Posterior cingulate gyrus (tissue), 11 donors: ENCODE measurements around the gene MAST4.
"Not testable (repeated sequence)": the region's sequence is repeated elsewhere in the genome, so short reads cannot be mapped to it uniquely, and the experiment has no call there.

ENCODE experiments used
- DNase-seq, 10 donors: peaks; one replicate each; pipeline versions ENCODE4 v3.0.0 to v3.0.0-alpha.2; 2020 to 2021; ENCODE audit warnings: mixed read lengths in 3 of 10
- intact Hi-C: fragments of 100-400 bp; cut with DNase I; formaldehyde crosslinking; loops from one replicate; pipeline ENCODE4 v1.15.1; 2023

The MAST4 gene

GRCh38 chr5:67163231-67163756, 567.1 kb downstream of the MAST4 start:
- intact Hi-C loops, result no loop called here
- DNase-seq, result peak in 2 of 10 donors; percentile 58 to 77

DNA sequence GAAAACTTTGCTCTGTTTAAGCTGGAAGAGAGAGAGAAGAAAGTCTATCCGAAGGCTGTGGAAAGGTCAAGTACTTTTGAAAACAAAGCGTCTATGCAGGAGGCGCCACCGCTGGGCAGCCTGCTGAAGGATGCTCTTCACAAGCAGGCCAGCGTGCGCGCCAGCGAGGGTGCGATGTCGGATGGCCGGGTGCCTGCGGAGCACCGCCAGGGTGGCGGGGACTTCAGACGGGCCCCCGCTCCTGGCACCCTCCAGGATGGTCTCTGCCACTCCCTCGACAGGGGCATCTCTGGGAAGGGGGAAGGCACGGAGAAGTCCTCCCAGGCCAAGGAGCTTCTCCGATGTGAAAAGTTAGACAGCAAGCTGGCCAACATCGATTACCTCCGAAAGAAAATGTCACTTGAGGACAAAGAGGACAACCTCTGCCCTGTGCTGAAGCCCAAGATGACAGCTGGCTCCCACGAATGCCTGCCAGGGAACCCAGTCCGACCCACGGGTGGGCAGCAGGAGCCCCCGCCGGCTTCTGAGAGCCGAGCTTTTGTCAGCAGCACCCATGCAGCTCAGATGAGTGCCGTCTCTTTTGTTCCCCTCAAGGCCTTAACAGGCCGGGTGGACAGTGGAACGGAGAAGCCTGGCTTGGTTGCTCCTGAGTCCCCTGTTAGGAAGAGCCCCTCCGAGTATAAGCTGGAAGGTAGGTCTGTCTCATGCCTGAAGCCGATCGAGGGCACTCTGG, 567.8 kb downstream of the MAST4 start:
- intact Hi-C loops, result no loop called here
- DNase-seq, result peak in 3 of 10 donors; percentile 69 to 82 (median 80)

GRCh38 chr5:67164856-67165525, 568.8 kb downstream of the MAST4 start:
- intact Hi-C loops, result no loop called here

DNA sequence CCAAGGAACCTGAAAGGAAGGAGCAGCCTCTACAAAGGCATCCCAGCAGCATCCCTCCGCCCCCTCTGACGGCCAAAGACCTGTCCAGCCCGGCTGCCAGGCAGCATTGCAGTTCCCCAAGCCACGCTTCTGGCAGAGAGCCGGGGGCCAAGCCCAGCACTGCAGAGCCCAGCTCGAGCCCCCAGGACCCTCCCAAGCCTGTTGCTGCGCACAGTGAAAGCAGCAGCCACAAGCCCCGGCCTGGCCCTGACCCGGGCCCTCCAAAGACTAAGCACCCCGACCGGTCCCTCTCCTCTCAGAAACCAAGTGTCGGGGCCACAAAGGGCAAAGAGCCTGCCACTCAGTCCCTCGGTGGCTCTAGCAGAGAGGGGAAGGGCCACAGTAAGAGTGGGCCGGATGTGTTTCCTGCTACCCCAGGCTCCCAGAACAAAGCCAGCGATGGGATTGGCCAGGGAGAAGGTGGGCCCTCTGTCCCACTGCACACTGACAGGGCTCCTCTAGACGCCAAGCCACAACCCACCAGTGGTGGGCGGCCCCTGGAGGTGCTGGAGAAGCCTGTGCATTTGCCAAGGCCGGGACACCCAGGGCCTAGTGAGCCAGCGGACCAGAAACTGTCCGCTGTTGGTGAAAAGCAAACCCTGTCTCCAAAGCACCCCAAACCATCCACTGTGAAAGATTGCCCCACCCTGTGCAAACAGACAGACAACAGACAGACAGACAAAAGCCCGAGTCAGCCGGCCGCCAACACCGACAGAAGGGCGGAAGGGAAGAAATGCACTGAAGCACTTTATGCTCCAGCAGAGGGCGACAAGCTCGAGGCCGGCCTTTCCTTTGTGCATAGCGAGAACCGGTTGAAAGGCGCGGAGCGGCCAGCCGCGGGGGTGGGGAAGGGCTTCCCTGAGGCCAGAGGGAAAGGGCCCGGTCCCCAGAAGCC, 569.6 kb downstream of the MAST4 start:
- intact Hi-C loops, result loop anchor here (2.0 kb wide), 1 partner anchor 43 kb away; no protein-coding TSS in a partner anchor

More at GRCh38 chr5:67164856-67165525, 568.8 kb downstream of the MAST4 start:
- DNase-seq, result peak in 2 of 10 donors; percentile 58 to 76

DNA sequence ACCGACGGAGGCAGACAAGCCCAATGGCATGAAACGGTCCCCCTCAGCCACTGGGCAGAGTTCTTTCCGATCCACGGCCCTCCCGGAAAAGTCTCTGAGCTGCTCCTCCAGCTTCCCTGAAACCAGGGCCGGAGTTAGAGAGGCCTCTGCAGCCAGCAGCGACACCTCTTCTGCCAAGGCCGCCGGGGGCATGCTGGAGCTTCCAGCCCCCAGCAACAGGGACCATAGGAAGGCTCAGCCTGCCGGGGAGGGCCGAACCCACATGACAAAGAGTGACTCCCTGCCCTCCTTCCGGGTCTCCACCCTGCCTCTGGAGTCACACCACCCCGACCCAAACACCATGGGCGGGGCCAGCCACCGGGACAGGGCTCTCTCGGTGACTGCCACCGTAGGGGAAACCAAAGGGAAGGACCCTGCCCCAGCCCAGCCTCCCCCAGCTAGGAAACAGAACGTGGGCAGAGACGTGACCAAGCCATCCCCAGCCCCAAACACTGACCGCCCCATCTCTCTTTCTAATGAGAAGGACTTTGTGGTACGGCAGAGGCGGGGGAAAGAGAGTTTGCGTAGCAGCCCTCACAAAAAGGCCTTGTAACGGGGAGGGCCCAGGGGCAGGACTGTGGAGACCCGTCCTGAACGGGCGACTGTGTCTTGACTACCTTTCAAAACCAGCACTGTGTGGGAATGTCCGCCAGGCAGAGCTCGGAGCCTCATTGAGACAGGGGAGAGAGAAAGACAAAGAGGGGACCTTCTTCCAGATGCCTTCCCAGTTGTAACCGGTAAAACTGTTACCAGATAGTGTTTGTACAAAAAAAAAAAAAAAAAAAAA, 570.5 kb downstream of the MAST4 start:
- intact Hi-C loops, result loop anchor here (2.0 kb wide), 1 partner anchor 42 kb away; no protein-coding TSS in a partner anchor
- DNase-seq, result peak in 3 of 10 donors; percentile 62 to 84 (median 69)

More for the DNA sequence above, 569.6 kb downstream of the MAST4 start:
- peak; percentile 60 to 96 (median 78) for DNase-seq

GRCh38 chr5:67168069-67168468, 571.9 kb downstream of the MAST4 start:
- DNase-seq, result no peak
- intact Hi-C loops, result no loop called here

DNA sequence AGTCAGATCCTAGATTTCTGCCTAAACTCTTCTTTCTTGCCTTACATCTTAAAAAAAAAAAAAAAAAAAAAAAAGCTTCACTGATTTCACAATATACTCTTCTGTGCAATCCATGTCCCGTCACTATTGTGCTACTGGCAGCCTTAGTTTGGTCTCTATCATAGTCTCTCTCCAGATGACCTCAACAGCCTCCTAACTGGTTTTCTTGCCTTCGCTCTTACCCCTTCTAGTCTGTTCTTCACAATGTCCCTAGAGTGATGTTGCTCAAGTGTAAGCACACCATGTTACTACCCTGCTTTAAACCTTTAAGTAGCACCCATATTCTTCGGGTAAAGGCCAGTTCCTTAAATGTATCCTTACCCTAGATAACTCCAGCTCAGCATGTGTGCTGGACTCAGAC, 574.6 kb downstream of the MAST4 start:
- DNase-seq, result no peak
- intact Hi-C loops, result no loop called here

DNA sequence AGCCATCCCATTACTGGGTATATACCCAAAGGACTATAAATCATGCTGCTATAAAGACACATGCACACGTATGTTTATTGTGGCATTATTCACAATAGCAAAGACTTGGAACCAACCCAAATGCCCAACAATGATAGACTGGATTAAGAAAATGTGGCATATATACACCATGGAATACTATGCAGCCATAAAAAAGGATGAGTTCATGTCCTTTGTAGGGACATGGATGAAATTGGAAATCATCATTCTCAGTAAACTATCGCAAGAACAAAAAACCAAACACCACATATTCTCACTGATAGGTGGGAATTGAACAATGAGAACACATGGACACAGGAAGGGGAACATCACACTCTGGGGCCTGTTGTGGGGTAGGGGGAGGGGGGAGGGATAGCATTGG, 577.2 kb downstream of the MAST4 start:
- intact Hi-C loops, result not testable (repeated sequence)

GRCh38 chr5:67173959-67174358, 577.8 kb downstream of the MAST4 start:
- no peak for DNase-seq
- intact Hi-C loops, result no loop called here

More for the DNA sequence above, 577.2 kb downstream of the MAST4 start:
- DNase-seq, result not testable (repeated sequence)

- intact Hi-C loops, result no loop called here
- DNase-seq, result no peak
Measured at GRCh38 chr5:67176936-67177335, 580.7 kb downstream of the MAST4 start.

DNA sequence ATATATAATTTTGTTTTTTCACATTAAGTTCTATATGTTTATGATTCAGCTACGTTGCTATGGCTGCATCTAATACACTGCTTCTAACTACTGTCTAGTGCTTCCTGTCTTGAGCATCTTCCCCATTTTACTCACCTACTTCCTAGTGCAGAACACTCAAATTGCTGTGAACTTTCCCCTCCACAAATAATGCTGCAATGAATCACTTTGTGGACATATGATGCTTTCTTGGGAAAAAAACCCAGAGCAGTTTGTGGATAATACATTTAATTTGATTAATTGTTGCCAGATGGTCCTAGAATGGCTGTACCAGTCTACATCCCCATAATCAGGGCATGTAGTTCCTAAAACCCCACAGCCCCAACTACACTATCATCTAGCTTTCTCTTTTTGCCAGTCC, 581.9 kb downstream of the MAST4 start:
- intact Hi-C loops, result no loop called here
- no peak for DNase-seq

DNA sequence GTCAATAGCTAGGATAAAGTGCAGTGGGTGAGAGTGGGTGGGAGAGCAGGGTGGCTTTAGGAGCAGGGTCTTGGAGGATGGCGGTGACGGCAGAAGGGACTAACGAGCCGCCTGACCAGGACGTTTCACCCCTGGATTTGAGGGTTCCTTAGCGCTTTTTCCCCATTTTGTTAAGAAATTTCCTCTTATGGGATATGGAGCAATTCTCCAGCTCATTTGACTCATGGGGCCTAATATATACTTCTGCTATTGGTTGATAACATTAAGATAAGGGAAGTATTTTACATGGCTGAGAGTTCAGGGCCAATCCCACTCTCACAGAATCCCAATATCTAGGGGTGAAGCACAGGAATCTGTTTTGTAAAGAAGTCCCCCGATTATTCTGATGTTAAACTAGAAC, 582.8 kb downstream of the MAST4 start:
- intact Hi-C loops, result no loop called here

DNA sequence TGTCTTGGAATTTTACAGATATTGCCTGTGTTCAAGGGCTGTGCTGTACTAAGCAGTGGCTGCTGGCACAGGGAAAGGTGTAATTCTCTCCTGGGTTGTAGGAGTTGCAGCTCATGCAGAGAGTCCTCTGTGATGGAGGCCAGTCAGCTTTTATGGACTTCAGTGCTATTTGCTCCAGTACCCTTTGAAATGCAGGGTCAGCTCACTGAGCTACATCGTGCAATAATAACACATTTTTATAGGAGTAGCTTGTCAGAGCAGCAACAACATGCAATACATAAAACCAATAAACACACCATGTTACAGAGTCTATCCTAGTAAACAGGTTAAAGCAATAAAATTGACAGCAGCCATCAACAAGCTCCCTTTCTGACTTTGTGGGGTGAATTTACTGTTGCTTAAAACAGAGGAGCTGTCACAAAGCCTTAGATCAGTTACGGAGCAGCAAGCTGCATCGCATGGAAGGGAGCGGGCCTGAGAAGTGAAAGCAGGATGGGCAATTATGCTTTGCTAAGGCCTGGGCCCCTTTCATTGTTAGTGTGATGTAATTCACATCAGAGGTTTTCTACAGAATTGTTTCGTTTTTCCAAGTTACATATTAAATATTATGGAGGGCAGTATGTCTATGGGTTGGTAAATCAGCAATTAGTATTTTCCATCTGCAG, 583.6 kb downstream of the MAST4 start:
- intact Hi-C loops, result no loop called here
- DNase-seq, result no peak

More for the DNA sequence above, 582.8 kb downstream of the MAST4 start:
- no peak for DNase-seq

DNA sequence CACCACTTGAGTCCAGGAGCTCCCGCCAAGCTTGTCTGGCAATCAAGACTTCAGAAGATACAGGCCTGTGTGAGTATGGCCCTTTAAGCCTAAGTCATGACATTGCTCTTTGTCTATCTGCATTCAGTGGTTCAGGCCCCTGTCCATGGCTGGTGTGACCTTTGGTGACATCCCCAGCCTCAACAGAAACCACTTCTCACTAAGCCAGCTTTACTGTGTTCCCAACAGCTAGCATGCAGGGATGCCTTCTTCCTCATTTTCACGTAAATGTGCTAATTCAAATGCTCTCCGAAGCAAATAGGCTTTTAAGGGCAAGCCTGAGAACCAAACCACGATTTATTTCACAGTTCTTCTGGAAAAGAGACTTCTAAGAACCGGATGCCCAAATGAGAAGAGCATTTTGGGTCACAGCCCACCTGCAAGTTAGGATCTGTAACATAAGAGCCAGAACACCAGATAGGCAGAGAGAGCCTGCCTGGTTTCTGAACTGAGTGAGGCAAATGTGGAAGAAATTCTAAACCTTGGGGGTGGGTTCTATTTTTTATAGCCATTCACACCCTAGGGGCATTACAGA, 585.5 kb downstream of the MAST4 start:
- DNase-seq, result no peak
- intact Hi-C loops, result no loop called here

DNA sequence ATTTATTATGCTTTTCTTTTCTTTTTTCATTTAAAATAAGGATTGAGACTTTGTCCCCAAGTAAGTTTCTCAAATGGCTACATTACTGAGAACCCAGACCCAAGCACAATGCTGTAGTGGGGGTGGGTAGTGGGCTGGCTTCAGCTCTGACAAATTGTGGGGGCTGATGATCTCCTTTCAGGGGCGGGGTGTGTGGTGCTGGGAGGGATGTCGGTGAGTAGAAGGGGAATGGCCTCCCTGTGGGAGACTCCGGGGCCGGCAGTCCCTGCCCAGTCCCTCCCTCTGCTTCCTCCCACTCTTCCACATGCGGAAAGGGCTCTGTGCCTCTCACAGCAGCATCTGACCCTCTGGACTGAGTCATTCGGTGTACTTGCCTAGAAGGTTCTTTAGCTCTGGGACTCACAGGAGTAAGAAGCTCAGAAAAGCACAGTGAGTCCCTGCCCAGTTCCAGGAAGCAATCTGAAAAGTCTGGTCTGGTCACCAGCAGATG, 586.2 kb downstream of the MAST4 start:
- intact Hi-C loops, result no loop called here
- peak in 3 of 10 donors; percentile 45 to 84 (median 82) for DNase-seq

- DNase-seq, result no peak
- intact Hi-C loops, result no loop called here
Measured at GRCh38 chr5:67183859-67184258, 587.7 kb downstream of the MAST4 start.

DNA sequence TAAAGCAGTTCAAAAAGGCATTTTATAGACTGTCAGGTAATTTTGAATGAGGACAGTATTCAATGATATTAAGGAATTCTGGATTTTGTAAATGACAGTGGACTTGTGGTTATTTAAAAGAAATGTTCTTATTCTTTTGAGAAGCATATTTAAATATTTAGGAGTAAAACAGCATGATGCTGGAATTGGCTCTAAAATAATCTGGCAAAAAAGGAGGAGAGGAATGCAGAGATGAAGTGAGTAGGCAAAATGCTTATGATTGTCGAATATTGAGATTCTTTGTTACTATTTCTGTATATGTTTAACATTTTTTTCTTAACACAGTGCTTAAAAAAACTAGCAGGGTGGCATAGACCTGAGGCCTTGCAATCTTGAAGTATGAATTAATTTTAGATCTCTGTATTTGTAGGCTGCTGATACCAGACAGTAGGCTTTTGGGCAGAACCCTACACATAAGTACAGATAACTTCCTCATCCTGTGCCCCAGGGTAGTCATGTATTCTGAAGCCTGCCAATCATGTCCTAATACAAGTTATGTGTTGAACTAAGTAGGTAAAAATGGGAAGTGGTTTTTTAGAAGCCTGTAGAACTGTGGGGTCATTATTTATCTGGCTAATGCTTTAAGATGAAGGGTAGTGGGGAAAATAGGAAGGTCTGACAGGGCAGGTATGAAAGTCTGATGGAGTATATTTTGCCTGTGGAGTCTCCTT, 591.0 kb downstream of the MAST4 start:
- intact Hi-C loops, result no loop called here
- DNase-seq, result no peak
